Left cardiac atrium (tissue), 4 donors: ENCODE measurements around the gene LRRC4. TPM values are rescaled to one million over a fixed set of nuclear protein-coding genes. Genes with fewer than 3 reads are reported as not detected.
A peak's percentile ranks its signal among the peaks of the same experiment; 100 is the strongest.

Experiments
- ATAC-seq, 2 donors: fragments of 200-7000 bp; cut with Tn5 transposase; one replicate each; pipeline ENCODE4 v1.9.1; 2020; ENCODE audit warnings: mild to moderate bottlenecking in 2 of 2, moderate library complexity in 2 of 2
- DNase-seq: peaks from one replicate; pipeline ENCODE4 v3.0.0-alpha.2; 2020
- intact Hi-C, 2 donors: fragments of 100-400 bp; cut with DNase I; formaldehyde crosslinking; loops; one replicate each; pipeline versions ENCODE4 v1.14.1 to v1.15.1; 2022 to 2023
- total RNA-seq, 2 donors: library from RNA; stranded (reverse); fragmentation: NEBNext Ultra II Directional; extraction: Animal tissue kit (Norgen Biotek cat#: 25700); gene quantifications; one replicate each; pipeline ENCODE4 v1.2.1, GENCODE V29; 2021
- donor health status: DM: no; HTN: yes; CAD: no.
- donor health status: DM: no; HTN: yes; CAD: no; lungs with severe emphysema.
- donor health status: DM: yes; HTN: yes; CAD: no.
- donor health status: Dilated cardiomyopathy.

Gene LRRC4
- total RNA-seq, 2 donors from 2014 or later: 3.9 to 8.3 TPM

DNA sequence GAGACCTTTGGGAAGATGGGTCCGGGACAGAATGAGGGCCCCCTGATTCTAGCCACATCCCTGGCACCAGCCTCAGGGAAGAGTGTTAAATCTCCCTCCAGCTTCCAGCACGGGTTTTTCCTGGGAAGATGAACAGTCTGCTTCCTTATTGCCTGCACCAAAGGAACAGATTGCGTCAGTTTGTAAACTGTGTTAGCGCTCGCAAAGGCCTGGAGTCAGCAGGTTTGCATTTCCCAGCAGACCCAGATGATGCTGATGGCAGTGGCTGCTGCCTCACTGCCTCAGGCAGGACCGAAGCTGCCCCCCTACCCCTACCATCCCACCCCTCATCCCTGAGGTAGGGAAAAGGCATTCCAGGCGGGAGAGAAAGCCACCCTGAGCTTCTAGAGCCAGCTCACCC lies 34.6 kb upstream of the LRRC4 start:
- no peak for DNase-seq
- no peak for ATAC-seq
- intact Hi-C loops: no loop called here

DNA sequence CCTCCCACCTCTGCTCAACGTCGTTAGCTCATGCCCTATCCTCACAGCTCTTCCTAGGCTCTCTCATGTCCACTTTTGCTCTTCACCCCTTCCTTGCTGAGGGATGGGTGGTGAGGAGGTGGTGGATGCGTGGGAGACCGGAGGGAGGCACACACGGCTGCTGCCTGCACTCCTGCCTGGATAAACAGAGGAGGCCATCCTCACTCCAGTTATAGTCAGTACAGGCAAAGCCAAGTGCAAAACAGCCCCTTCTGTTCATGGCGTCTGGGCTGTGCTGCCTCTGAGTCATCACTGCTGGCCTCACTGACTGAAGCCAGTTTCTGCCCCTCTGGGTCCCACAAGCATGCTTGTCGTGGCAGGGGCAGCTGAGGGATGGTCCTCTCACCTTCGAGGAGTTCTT lies 31.9 kb upstream of the LRRC4 start:
- DNase-seq: no peak
- intact Hi-C loops: no loop called here
- no peak for ATAC-seq

DNA sequence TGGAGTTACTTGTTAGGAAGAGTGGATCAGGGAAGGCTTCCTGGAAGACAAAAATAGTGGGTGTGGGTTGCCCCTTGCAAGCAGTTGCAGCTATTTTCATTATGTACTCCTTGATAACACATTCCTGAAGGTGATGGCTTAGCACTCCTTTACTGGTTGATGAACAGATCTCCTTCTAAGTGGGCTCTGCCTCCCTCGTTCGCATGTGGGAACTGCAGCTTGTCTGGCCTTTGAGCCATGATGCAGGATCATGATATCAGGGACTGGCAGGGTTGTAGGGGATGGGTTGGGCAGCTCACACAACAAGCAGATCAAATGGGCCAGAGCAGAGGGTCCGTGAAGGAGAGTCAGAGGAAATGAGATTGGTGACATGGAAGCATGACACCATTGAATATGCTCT lies 28.8 kb upstream of the LRRC4 start:
- no peak for ATAC-seq
- intact Hi-C loops: no loop called here
- DNase-seq: no peak

DNA sequence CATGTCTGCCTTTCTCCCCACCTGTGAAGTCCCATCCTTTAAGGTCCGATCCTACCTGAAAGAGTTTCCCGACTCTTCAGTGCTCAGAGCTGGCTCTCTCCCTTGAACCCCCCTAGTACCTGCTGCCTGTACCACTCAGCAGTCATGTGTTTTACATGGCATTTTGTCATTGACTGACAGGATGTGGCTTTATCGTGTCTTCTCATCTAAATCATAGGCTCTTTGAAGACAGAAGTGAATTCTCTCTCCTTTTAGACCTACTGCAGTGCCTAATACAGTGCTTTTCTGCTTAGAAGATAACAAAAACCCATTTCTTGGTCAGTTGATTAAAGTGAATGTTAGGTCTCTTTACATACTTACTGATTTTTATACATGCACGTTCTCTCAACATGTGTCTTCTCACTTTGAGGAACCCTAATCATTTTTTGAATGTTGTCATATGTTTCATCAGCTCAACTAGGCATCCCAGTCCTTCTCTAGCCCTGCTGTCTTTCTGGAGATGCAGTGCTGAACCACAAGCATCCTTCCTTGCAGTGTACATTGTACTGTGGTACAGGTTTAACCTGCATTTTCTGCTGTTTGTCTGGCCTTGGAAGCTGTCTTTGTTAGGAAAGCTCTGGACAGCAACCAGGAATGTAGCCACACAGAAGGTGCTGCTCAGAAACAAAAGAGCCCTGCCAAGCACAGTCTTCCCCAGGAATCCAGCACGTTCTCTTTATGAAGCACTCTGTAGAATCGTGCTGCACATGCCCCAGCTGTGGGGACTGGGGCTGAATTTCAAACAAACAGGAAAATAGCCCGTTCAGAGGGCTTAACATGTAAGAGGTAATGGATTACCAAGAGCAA lies 28.1 kb upstream of the LRRC4 start:
- DNase-seq: no peak
- ATAC-seq: no peak
- intact Hi-C loops: no loop called here

DNA sequence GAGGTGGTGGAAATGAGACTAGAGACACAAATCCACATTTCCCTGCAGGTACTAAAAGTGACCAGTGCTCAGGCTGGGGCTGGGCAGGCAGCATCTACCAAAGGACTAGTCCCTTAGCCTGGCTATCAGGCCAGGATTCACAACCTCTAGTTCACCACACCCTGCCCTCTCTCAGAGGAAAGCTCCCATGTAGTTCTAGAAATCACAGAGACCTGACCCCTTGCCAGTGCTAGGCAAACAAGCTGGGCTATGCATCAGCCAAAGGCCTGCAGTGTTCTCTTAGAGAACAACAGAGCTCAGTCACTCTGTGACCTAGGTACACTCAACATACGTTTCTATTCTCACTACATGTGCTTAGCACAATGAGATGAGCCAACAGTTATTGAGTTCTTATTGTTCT lies 26.7 kb upstream of the LRRC4 start:
- DNase-seq (no peak), ATAC-seq (no peak)
- intact Hi-C loops: no loop called here

DNA sequence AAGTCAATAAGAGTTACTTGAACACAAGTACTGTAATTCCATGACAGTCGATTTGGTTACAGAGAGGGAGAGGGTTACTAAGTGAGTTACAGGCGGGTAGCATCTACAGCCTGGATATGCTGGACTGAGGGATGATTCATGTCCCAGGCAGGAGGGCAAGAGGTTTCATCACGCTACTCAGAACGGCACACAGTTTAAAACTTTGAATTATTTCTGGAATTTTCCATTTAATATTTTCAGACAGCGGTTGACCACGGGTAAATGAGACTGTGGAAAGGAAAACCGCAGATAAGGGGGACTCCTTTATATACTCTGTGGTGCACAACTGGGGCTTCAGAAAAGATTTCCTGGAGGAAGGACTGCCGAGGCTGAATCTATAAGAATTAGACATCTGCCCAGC lies 25.7 kb upstream of the LRRC4 start:
- ATAC-seq: peak in 1 of 2 donors; percentile 24
- intact Hi-C loops: no loop called here
- DNase-seq: no peak

DNA sequence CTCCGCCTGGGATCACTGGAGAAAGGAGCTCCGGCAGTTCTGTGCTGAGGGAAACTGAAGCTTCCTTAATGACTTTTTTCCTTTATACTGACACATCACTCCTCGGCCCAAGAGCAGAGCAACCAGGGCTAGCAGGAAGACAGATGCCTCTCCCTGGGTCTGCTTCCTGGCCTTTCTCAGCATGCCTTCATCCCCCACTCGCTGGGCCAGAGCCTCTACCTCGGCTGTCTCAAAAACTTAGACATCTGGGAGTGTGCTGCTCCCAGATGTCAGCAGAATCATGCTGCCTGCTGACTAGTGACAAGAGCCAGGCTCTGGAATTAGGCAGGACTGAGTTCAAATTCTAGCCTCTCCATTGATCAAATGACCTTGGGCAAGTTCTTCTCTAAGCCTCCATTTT lies 24.4 kb upstream of the LRRC4 start:
- intact Hi-C loops: no loop called here
- DNase-seq (no peak), ATAC-seq (no peak)

DNA sequence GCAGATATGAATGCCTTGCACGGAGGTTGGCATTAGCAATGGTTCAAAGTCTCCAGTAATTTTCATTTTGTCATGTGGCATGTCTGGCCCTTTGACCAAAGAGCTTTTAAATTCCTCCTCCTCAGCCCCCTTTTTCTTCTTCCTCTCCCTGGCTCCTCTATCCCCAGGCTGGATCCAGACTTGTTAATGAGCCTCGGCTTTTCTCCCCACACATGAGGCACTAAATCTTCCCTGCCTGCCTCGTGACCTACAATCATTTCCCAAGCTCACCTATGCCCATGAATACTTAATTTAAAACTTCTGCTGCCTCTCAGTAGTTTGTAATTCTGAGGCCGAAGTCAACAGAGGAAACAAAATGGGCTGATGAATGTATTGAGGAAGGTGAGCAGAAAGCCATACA lies 23.3 kb upstream of the LRRC4 start:
- DNase-seq (no peak), ATAC-seq (no peak)
- intact Hi-C loops: no loop called here

DNA sequence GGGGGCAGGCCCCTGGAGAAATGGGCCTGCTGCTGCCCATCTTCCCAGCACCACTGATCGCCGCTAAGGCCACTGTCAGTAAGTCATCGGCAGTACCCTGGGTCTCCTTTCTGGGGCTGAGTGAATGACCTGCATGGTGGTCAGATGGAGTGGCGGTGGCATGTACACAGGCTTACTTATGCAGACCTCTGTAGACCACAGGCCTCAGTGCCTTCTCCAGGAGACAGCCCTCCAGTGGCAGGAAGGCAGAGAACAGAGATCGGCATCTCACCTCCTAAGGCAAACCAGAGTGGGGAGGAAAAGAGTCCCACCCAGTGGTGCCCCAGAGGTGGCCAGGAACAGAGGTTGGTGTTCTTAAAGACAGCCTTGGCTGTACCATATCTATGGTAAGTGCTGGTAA lies 22.8 kb upstream of the LRRC4 start:
- intact Hi-C loops: no loop called here
- no peak for DNase-seq
- ATAC-seq: no peak

DNA sequence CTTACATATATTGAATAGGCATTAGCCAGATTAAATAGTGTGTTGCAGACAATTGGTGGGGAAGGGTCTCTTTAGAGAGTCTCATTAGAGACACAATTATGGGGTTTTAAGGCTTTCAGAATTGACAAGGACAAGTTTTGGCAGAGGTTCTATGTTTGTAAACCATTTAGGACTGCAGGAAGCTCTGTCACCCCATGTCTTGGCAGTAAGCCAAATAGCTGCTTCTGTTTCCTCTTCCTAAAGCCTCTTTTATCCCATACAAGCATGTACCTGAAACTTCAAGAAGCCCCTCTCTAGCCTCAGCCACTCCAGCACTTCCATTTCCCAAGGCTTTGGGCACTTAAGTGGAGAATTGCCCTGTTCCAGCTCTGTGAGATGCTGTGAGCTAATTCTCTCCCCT lies 21.8 kb upstream of the LRRC4 start:
- intact Hi-C loops: no loop called here
- peak in 1 of 2 donors; percentile 34 for ATAC-seq
- no peak for DNase-seq

DNA sequence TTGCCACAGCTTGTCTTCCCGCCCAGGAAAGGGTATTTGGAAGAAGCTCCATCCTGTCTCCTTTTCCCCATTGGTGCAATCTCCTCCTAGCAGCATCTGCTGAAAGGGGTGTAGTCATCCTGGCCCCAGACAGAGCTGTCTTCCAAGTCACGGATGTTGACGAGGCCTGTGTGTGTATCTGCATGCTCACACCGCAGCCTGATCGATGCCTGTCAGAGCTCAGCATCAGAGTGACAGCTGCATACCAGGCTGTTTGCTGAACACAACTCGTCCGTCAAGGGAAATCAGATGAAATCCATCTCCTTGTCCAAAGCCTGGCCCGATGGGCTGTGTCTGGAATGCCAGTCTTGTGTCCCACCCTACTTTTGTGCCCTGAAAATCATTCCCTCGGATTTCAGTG lies 21.2 kb upstream of the LRRC4 start:
- DNase-seq (no peak), ATAC-seq (no peak)
- intact Hi-C loops: no loop called here

DNA sequence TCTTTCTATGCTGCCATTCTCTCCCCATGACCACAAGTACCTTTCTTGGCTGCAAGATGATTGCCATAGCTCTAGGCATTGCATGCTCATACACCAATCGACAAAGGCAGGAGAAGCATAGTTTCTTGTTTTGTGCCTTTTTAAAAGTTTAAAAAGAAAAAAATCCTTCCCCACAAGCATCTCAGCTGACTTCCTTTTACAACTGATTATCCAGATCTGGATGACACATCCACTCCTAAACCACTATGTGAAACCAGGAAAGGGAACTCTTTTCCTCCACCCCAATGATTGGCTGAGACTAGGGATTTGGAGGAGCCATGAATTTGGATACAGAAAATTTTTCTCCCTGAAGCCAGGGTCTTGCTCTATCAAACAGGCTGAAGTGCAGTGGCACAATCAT lies 14.5 kb upstream of the LRRC4 start:
- intact Hi-C loops: no loop called here
- DNase-seq (no peak), ATAC-seq (no peak)

DNA sequence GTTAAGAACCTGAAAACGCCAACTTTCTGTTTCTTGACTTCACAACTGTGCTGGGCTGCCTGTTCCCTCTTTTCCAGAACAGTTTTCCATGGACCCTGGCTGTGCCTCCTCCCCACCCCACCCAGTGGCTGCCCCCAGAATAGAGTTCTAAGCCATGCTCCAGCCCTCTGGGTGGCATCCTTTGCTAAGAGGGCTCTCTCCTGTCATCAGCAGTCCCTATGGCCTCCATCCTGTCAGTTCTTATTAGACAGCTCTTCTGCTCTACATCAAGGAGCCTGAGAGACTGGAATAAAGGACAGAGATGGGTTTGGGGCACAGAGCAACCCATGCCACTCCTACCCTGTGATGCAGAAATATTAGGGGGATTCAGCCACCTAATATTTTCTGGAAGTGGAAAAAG lies 13.9 kb upstream of the LRRC4 start:
- DNase-seq: no peak
- ATAC-seq: no peak
- intact Hi-C loops: no loop called here

DNA sequence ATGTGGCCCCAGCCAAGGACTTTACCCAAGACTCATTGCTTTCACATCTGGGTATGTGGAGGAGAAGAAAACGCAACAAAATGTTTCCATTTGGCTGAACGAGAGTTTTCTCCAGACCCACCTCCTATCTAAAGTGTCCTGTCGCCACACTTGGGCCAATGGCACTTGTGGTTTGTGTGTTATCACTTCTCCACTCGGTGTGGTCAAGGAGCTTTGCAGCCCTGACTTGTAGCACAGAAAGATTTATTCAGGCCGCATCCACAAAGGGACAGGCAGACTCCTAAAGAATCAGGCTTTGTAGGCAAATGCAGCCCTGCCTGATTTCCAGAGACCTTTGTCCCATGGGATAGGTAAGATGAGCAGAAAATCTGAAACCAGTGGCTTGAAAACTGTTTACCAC lies 12.8 kb upstream of the LRRC4 start:
- ATAC-seq (peak in 1 of 2 donors; percentile 34), DNase-seq (no peak)
- intact Hi-C loops: no loop called here

DNA sequence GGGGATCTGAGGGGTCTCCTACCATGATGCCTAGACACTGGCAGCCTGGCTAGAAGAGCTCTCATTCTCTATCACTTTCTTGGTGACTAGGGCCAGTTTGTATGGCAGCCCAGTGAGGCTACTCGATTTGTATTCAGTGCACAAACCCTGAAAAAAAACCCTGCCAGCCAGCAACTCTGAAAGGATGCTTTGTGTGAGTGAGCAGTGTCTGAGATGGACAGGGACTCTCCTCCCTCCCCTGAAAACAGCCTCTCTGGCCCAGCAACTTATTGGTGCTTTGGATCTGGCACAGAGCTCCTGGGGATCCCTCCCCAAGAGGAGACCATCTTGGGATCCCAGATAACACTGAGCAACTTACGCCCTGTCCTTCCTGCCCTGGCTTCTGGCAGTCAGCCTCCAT lies 10.8 kb upstream of the LRRC4 start:
- no peak for ATAC-seq
- intact Hi-C loops: no loop called here
- no peak for DNase-seq

DNA sequence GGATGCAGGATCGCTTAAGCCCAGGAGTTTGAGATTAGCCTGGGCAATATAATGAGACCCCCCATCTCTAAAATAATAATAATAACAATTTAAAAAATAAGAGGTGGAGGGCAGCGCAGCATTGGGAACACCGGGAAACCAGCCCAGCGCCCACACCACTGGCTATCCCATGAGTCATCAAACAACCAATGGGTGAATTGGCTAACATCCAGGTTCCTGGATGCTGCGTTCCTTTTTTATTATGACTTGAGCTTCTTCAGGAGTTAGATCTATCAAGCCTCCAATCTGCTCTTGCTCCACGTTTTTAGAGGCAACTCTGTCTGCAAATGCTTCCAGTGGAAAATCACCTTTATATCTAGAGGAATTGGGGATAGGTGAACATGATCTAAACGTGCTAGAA lies 10.0 kb upstream of the LRRC4 start:
- intact Hi-C loops: no loop called here
- ATAC-seq (no peak), DNase-seq (no peak)

DNA sequence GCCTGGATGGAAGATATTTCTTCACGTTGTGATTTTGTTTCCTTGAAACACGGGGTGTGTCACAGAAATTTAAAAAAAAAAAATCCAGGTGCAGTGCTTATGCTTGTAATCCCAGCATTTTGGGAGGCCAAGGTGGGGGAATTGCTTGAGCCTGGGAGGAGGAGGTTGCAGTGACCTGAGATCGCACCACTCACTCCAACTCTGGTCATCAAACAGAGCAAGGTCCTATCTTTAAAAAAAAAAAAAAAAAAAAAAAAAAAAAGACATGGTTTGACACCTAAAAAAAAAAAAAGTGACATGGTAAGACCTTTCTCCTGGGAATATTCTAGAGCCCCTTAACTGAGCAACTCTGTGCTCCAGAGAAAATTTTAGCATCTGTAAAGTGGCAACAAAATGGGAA lies 9.0 kb upstream of the LRRC4 start:
- ATAC-seq (no peak), DNase-seq (no peak)
- intact Hi-C loops: no loop called here

DNA sequence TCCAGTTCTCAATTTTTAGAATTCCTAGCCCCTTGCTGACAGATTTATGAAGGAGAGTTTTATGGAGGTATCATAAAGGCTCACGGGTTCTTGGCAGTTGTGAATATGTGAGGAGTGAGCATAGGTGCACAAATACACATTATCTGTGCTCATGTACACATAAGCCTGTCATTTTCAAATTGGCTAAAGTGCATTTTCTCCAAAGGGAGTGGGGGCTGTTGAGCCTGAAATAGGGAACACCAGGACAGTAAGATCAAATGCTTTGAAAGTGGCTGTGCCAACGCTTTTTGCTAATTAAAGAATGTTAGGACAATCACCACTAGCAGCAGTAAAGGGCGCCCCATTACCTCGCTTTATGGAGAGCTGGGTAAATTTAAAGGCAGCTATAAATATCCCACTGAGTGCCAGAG lies 8.3 kb upstream of the LRRC4 start:
- ATAC-seq: no peak
- intact Hi-C loops: loop anchor here in 1 of 2 donors (5.0 to 10.0 kb wide), 2 partner anchors 168 to 455 kb away; partner anchors contain the start of genes ARF5 and GCC1
- DNase-seq: no peak

DNA sequence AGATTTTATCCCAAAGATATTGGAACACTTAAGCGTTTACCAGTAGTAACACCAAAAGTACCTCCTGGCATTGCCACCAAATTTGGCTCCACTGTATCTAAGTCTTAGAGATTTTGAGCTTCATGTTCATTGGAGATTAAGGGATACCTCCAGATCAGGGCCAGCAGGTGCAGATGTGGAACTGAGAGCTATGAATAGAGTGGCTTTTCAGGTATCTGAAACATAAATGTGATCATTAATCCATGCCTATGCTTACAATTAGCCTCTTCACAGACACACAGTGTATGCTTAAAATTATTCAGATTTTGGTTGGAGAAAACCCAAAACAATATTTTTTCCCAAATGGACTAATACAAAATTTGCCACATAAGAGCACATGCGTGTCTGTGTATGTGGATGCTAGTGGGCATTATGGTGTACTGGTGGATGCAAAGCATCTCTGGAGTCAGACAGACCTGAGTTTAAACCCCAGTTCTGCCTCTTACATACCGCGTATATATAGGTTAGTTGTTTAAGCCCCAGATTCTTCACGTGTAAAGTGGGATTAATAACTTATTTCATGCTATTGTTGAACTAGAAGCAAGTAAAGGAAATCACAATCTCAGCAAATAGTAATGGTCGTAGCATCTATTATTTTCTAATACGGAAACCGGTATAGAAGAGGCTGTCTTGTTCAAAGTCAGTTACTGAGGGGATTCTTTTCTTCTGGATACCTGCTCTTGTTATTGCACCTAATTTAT lies 6.8 kb upstream of the LRRC4 start:
- ATAC-seq (no peak), DNase-seq (no peak)
- intact Hi-C loops: loop anchor here in 1 of 2 donors (5.0 to 10.0 kb wide), 2 partner anchors 169 to 453 kb away; partner anchors contain the start of genes ARF5 and GCC1

DNA sequence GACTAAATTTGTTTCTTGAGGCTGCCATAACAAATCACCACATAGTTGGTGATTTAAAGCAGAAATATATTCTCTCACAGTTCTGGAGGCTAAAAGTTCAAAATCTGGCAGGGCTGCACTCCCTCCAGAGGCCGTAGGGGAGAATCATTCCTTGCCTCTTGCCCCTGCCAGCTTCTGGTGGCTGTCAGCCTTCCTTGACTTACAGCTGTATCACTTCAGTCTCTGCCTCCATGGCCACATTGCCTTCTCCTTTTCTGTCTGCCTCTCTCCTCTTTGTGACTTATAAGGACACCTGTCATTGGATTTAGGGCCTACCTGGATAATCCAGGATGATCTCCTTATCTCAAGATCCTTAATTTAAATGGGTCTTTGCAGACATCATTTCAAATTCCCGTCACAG lies 5.8 kb upstream of the LRRC4 start:
- intact Hi-C loops: loop anchor here in 1 of 2 donors (5.0 to 10.0 kb wide), 2 partner anchors 170 to 452 kb away; partner anchors contain the start of genes ARF5 and GCC1
- DNase-seq (no peak), ATAC-seq (no peak)
